Esophagus (tissue), 2 donors: ENCODE measurements around the gene PIGT. TPM values are rescaled to one million over a fixed set of nuclear protein-coding genes. Genes with fewer than 3 reads are reported as not detected.

ENCODE experiments used
- H3K27ac ChIP-seq, 2 donors: one replicate each; pipeline ENCODE4 v1.5.1; 2013; ENCODE audit warnings: low read depth in 2 of 2, mild to moderate bottlenecking in 2 of 2, inconsistent platforms in 1 of 2, low read length in 1 of 2, moderate library complexity in 1 of 2
- H3K27me3 ChIP-seq, 2 donors: one replicate each; pipeline ENCODE4 v1.6.1; 2013; ENCODE audit warnings: low read length in 2 of 2, control low read depth in 1 of 2, mild to moderate bottlenecking in 1 of 2; ENCODE audit not compliant: insufficient read depth in 2 of 2, control insufficient read depth in 1 of 2
- H3K36me3 ChIP-seq, 2 donors: one replicate each; pipeline ENCODE4 v1.6.1; 2013; ENCODE audit warnings: low read length in 1 of 2; ENCODE audit not compliant: control insufficient read depth in 2 of 2, insufficient read depth in 2 of 2
- H3K4me1 ChIP-seq, 2 donors: one replicate each; pipeline ENCODE4 v1.6.1; 2013; ENCODE audit warnings: low read length in 1 of 2; ENCODE audit not compliant: control insufficient read depth in 2 of 2, insufficient read depth in 2 of 2
- H3K4me3 ChIP-seq, 2 donors: one replicate each; pipeline ENCODE4 v1.5.1; 2013; ENCODE audit warnings: low read length in 2 of 2, mild to moderate bottlenecking in 2 of 2, low read depth in 1 of 2, moderate library complexity in 1 of 2
- H3K9me3 ChIP-seq, 2 donors: one replicate each; pipeline ENCODE4 v1.6.1; 2013; ENCODE audit warnings: mild to moderate bottlenecking in 2 of 2, low read depth in 1 of 2, low read length in 1 of 2, moderate library complexity in 1 of 2; ENCODE audit not compliant: control insufficient read depth in 2 of 2, insufficient read depth in 1 of 2
- WGBS, 2 donors: extraction: QIAGEN DNeasy Blood & Tissue Kit; methylation state at CpG; one replicate each; pipeline ENCODE4 v1.1.7; 2013; 5-methylcytosine and 5-hydroxymethylcytosine counted together
- polyA plus RNA-seq, 2 donors: library from polyadenylated mRNA; stranded (reverse); fragments of 200-250 nt; gene quantifications; one replicate each; pipeline ENCODE4 v1.2.3, GENCODE V29; 2013
- donor health status: healthy with polysubstance abuse.
- donor health status: Bipolar disorder and iron deficiency.

PIGT gene
- polyA plus RNA-seq, 2 donors: 38.7 to 40.9 TPM

DNA sequence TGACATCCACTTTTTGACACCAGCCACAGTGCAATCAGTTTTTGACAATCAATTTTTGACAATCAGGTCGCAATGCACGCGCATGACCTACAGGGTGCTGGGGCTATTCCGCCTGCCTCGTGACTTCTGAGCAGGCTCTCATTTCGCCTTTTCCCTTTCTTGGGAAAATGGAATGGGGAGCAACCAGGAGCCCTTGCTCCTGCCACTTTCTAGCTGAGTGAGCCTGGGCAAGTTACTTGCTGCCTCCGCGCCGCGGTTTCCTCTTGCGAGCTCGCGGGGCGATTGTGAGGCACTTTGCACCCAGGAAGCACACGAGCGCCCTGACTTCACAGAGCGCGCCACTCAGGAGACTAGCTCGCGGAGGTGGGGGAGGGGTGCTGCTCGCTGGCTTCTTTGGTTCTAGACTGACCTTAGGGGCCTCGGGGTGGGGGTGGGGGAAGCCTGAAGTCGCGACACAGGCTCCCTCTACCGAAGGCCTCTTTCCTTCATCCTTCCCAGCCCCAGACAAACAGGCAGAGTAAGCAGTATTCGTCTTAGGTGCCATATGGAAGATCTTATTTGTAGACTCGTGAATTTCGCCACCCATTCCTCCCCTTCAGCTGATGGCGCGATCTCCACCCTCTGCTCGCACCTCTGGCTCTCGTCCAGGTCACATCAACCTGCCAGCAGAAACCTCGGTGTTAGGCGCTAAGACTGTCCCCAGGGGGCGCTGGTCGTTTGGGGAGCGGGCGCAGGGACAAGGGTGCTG lies 42.4 kb upstream of the PIGT start:
- WGBS, 2 donors: 5 to 10% methylated on average over 38 of the region's 38 CpGs
- no peaks in the 10 kb centered on the region for H3K9me3 ChIP-seq
- no peaks in the 10 kb centered on the region for H3K36me3 ChIP-seq
- no peaks in the 10 kb centered on the region for H3K27me3 ChIP-seq
- H3K4me3 ChIP-seq: peak overlapping the region; percentile 41 to 53
- peaks cover 0 to 3% of the 10 kb centered on the region in 2 donors for H3K4me1 ChIP-seq
- H3K27ac ChIP-seq: peak overlapping the region; percentile 60 to 79

- peak overlapping the region; percentile 41 to 53 for H3K4me3 ChIP-seq
- no peak overlapping the region for H3K27ac ChIP-seq
- H3K4me1 ChIP-seq: peaks cover 0 to 3% of the 10 kb centered on the region in 2 donors
- H3K27me3 ChIP-seq: no peaks in the 10 kb centered on the region
- WGBS, 2 donors: 59% methylated on average over 9 of the region's 9 CpGs
- no peaks in the 10 kb centered on the region for H3K36me3 ChIP-seq
- H3K9me3 ChIP-seq: no peaks in the 10 kb centered on the region
Observed at GRCh38 chr20:45374101-45374467, 41.9 kb upstream of the PIGT start.

- Histone ChIP-seq H3K4me3 (no peak overlapping the region), H3K36me3 (no peaks in the 10 kb centered on the region), H3K4me1 (peaks cover 0 to 3% of the 10 kb centered on the region in 2 donors), H3K27me3 (no peaks in the 10 kb centered on the region), H3K9me3 (no peaks in the 10 kb centered on the region), H3K27ac (no peak overlapping the region)
- WGBS, 2 donors: 95 to 97% methylated on average over 14 of the region's 14 CpGs
Observed at GRCh38 chr20:45374966-45375365, 41.0 kb upstream of the PIGT start.

DNA sequence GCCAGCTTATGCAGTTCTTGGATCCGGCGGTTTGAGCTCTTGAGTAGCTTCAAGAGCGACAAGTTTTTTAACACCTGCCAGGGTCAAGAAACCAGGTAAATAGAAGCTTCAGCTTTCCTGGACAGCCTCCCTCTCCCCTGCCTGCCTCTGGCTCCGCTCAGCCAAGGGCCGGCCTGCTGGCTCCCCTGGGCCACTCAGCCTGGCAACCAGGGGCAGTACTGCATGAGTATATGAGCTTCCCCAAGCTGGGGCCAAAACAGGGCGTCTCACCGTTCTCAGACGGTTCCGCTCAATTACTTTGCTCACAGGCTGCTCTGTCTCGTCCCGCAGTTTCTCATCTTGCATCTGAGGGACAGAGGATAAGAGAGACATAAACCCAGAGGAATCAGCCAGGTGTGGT lies 38.7 kb upstream of the PIGT start:
- Histone ChIP-seq H3K4me3 (no peak overlapping the region), H3K36me3 (no peaks in the 10 kb centered on the region), H3K9me3 (no peaks in the 10 kb centered on the region), H3K4me1 (peaks cover 0 to 3% of the 10 kb centered on the region in 2 donors), H3K27ac (no peak overlapping the region), H3K27me3 (no peaks in the 10 kb centered on the region)
- WGBS, 2 donors: 69% methylated on average over 11 of the region's 11 CpGs

- no peaks in the 10 kb centered on the region for H3K36me3 ChIP-seq
- H3K4me1 ChIP-seq: no peaks in the 10 kb centered on the region
- 89 to 93% methylated on average over 1 of the region's 1 CpG for WGBS, 2 donors
- no peaks in the 10 kb centered on the region for H3K27me3 ChIP-seq
- H3K27ac ChIP-seq: no peak within 1 kb of the TSS
- no peak within 1 kb of the TSS for H3K4me3 ChIP-seq
- H3K9me3 ChIP-seq: no peaks in the 10 kb centered on the region
Observed at GRCh38 chr20:45378191-45378590, 37.8 kb upstream of the PIGT start, which contains the start of gene TP53TG5. Gene TP53TG5 (minus strand): TSS chr20:45378325. CDS start chr20:45378236, 89 bp downstream.

DNA sequence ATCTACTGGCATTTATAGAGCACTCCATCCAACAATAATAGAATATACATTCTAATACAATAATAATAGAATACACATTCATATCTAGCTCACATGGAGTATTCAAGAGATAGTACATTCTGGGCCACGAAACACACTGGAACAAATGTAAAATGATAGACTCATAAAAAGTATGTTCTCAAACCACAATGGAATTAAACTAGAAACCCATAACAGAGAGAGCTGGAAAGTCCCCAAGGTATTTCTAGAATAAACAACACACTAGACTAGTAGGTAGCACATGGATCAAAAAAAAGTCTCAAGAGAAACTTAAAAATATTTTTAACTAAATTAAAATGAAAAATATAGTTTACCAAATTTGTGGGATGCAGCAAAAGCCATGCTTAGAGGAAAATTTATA lies 28.7 kb upstream of the PIGT start:
- WGBS, 2 donors: 84 to 88% methylated on average over 1 of the region's 1 CpG
- no peaks in the 10 kb centered on the region for H3K4me1 ChIP-seq

GRCh38 chr20:45390931-45391330 lies 25.0 kb upstream of the PIGT start:
- Histone ChIP-seq H3K4me3 (no peak overlapping the region), H3K36me3 (no peaks in the 10 kb centered on the region), H3K27ac (no peak overlapping the region), H3K9me3 (no peaks in the 10 kb centered on the region), H3K4me1 (no peaks in the 10 kb centered on the region), H3K27me3 (no peaks in the 10 kb centered on the region)
- 91 to 93% methylated on average over 2 of the region's 2 CpGs for WGBS, 2 donors

More for the DNA sequence above, 28.7 kb upstream of the PIGT start:
- no peak overlapping the region for H3K27ac ChIP-seq
- H3K27me3 ChIP-seq: no peaks in the 10 kb centered on the region
- H3K4me3 ChIP-seq: no peak overlapping the region
- H3K36me3 ChIP-seq: no peaks in the 10 kb centered on the region
- no peaks in the 10 kb centered on the region for H3K9me3 ChIP-seq

DNA sequence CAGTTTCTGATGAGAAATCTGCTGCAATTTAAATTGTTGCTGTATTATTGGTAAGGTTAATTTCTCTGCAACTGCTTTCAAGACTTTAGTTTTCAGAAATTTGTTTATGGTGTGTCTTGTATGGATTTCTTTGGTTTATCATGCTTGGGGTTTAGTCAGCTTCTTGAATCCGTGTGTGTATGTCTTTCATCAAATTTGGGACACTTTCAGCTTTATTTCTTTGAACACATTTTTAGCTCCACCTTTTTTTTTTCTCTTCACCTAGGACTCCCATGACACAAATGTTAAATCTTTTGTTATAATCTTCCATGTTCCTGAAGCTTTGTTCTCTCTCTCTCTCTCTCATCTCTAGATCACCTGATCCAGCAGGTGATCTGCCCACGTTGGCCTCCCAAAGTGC lies 24.4 kb upstream of the PIGT start:
- no peaks in the 10 kb centered on the region for H3K27me3 ChIP-seq
- H3K4me3 ChIP-seq: no peak overlapping the region
- H3K36me3 ChIP-seq: no peaks in the 10 kb centered on the region
- no peaks in the 10 kb centered on the region for H3K4me1 ChIP-seq
- WGBS, 2 donors: 56 to 68% methylated on average over 2 of the region's 2 CpGs
- H3K27ac ChIP-seq: no peak overlapping the region
- H3K9me3 ChIP-seq: no peaks in the 10 kb centered on the region

DNA sequence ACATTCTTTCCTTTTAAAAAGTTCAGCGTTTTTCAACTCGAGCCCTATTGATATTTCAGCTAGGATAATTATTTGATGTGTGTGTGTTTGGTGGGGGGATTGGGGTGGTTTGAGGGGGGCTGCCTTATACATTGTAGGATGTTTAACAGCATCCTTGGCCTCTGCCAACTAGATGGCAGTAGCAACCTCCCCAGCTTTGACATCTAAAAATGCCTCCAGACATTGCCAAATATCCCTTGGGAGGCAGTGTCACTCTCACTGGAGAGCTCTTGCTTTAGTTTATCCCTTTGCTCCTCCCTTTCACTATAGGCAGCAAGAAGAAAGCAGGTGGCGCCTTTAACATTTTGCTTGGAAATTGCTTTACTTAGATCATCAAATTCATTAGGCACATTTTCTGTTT lies 23.2 kb upstream of the PIGT start:
- no peak overlapping the region for H3K27ac ChIP-seq
- no peak overlapping the region for H3K4me3 ChIP-seq
- no peaks in the 10 kb centered on the region for H3K9me3 ChIP-seq
- H3K36me3 ChIP-seq: no peaks in the 10 kb centered on the region
- H3K4me1 ChIP-seq: no peaks in the 10 kb centered on the region
- H3K27me3 ChIP-seq: no peaks in the 10 kb centered on the region
- 82 to 90% methylated on average over 3 of the region's 3 CpGs for WGBS, 2 donors
